ENCODE measurements around the gene WIZ.
"Not testable (repeated sequence)": the region's sequence is repeated elsewhere in the genome, so short reads cannot be mapped to it uniquely, and the experiment has no call there.

WIZ gene

GRCh38 chr19:15428956-15429824 is 20.6 kb downstream of the WIZ start:
- DNase-seq = no peak

GRCh38 chr19:15427991-15428471 is 21.7 kb downstream of the WIZ start:
- no peak for DNase-seq

GRCh38 chr19:15427350-15427700 is 22.4 kb downstream of the WIZ start:
- no peak for DNase-seq

GRCh38 chr19:15426485-15427349 is 23.0 kb downstream of the WIZ start:
- no peak for DNase-seq

- DNase-seq = no peak
These were observed 24.3 kb downstream of the WIZ start for GRCh38 chr19:15425321-15425950.

- DNase-seq = no peak
These were observed 25.0 kb downstream of the WIZ start for GRCh38 chr19:15424692-15425272.

- no peak for DNase-seq
These were observed 25.6 kb downstream of the WIZ start for GRCh38 chr19:15424121-15424520.

- no peak for DNase-seq
These were observed 26.6 kb downstream of the WIZ start for GRCh38 chr19:15423130-15423529.

- no peak for DNase-seq
These were observed 27.3 kb downstream of the WIZ start for GRCh38 chr19:15422296-15423075.

- no peak for DNase-seq
These were observed 28.0 kb downstream of the WIZ start for GRCh38 chr19:15421721-15422260.

GRCh38 chr19:15421136-15421695 is 28.5 kb downstream of the WIZ start:
- DNase-seq = no peak

- DNase-seq = peak in 1 of 2 experiments; percentile 26
These were observed 30.2 kb downstream of the WIZ start for GRCh38 chr19:15419413-15420025.

GRCh38 chr19:15418579-15419412 is 31.0 kb downstream of the WIZ start, which contains the start of gene AKAP8L:
Gene AKAP8L (minus strand): TSS chr19:15418988. CDS start chr19:15418923, 65 bp downstream.
- peak; percentile 98 to 99 for DNase-seq

GRCh38 chr19:15418231-15418578 is 31.6 kb downstream of the WIZ start:
- no peak for DNase-seq

GRCh38 chr19:15417699-15418098 is 32.1 kb downstream of the WIZ start:
- no peak for DNase-seq

- no peak for DNase-seq
These were observed 36.9 kb downstream of the WIZ start for GRCh38 chr19:15412832-15413231.

- not testable (repeated sequence) for DNase-seq
These were observed 38.4 kb downstream of the WIZ start for GRCh38 chr19:15411351-15411750.

- DNase-seq = no peak
These were observed 45.0 kb downstream of the WIZ start for GRCh38 chr19:15404780-15405211.

GRCh38 chr19:15404097-15404779 is 45.5 kb downstream of the WIZ start:
- DNase-seq = no peak

Measured in activated T-cell treated with anti-CD3 and anti-CD28 coated beads, Interleukin-2, amount 50 U/mL, for 48 hours (primary cell).